Esophagus muscularis mucosa (tissue), 4 donors: ENCODE results near the gene CAPSL. TPM values are rescaled to one million over a fixed set of nuclear protein-coding genes. Genes with fewer than 3 reads are reported as not detected.

Source experiments
- DNase-seq: peaks from one replicate; pipeline ENCODE4 v3.0.0-alpha.2; 2017; ENCODE audit errors: extremely low spot score
- H3K27ac ChIP-seq, 4 donors: fragments of 200-600 bp; sonication (generic); replicated peaks in 1 of 4; 1 replicate in 3 of 4; 2 replicates in 1 of 4; pipeline ENCODE4 v1.5.1; 2016 to 2019; ENCODE audit warnings: mild to moderate bottlenecking in 1 of 4
- H3K27me3 ChIP-seq, 4 donors: fragments of 200-600 bp; sonication (generic); one replicate each; pipeline versions ENCODE4 v1.5.1 to v1.6.0; 2016 to 2019
- H3K36me3 ChIP-seq, 4 donors: fragments of 200-600 bp; sonication (generic); one replicate each; pipeline ENCODE4 v1.5.1; 2016 to 2019
- H3K4me1 ChIP-seq, 4 donors: fragments of 200-600 bp; sonication (generic); one replicate each; pipeline ENCODE4 v1.5.1; 2016 to 2019
- H3K4me3 ChIP-seq, 4 donors: fragments of 200-600 bp; sonication (generic); 1 replicate in 2 of 4; 2 replicates in 2 of 4; pipeline ENCODE4 v1.5.1; 2016 to 2019; ENCODE audit warnings: mild to moderate bottlenecking in 4 of 4, moderate library complexity in 1 of 4
- H3K9me3 ChIP-seq, 4 donors: fragments of 200-600 bp; sonication (generic); 1 replicate in 3 of 4; 2 replicates in 1 of 4; pipeline ENCODE4 v1.5.1; 2016 to 2019
- EP300 ChIP-seq: sonication (generic); formaldehyde crosslinking; IDR thresholded peaks from one replicate; pipeline ENCODE4 v1.6.1; 2017; ENCODE audit warnings: antibody characterized with exemption
- POLR2A ChIP-seq: fragments of 450-650 bp; IDR thresholded peaks from one replicate; pipeline ENCODE4 v1.6.1; 2017; ENCODE audit warnings: antibody characterized with exemption, moderate library complexity, mild to moderate bottlenecking, low read depth
- POLR2AphosphoS5 ChIP-seq, 2 donors: sonication (generic); formaldehyde crosslinking; IDR thresholded peaks; one replicate each; pipeline ENCODE4 v1.6.1; 2017; ENCODE audit warnings: antibody characterized with exemption in 2 of 2
- WGBS: methylation state at CpG from one replicate; pipeline ENCODE4 v1.1.5; 2018; 5-methylcytosine and 5-hydroxymethylcytosine counted together
- intact Hi-C: fragments of 100-400 bp; cut with DNase I; formaldehyde crosslinking; loops from one replicate; pipeline ENCODE4 v1.15.1; 2023
- total RNA-seq, 4 donors: library from RNA; depleted of rRNA; stranded (reverse); fragments of >200 nt; gene quantifications; one replicate each; pipeline versions ENCODE4 v1.1.0 to v1.2.1, GENCODE V29; 2016
- TF ChIP-seq, protein P1 (sequence below), 3 experiments: fragments of 200-600 bp in 2 of 3; fragments of 450-650 bp in 1 of 3; sonication (generic) in 2 of 3; IDR thresholded peaks; one replicate each; pipeline ENCODE4 v1.5.1; 2017 to 2019; ENCODE audit warnings: antibody characterized with exemption in 3 of 3, mild to moderate bottlenecking in 2 of 3, moderate library complexity in 1 of 3

The CAPSL gene
- total RNA-seq, 4 donors from 2014 or later: not detected

GRCh38 chr5:35924950-35925722 is 13.3 kb downstream of the CAPSL start:
- Histone ChIP-seq H3K9me3 (no peaks in the 10 kb centered on the region), H3K36me3 (no peaks in the 10 kb centered on the region), H3K27me3 (peaks cover 0 to 55% (median 2%) of the 10 kb centered on the region in 4 donors), H3K27ac (no peak overlapping the region), H3K4me3 (peak overlapping the region in 1 of 4 donors; percentile 24), H3K4me1 (peaks cover 4 to 11% (median 8%) of the 10 kb centered on the region in 4 donors)
- intact Hi-C loops: loop anchor here (10.0 kb wide), 1 partner anchor 830 kb away; no protein-coding TSS in a partner anchor
- no peak for TF ChIP-seq POLR2A
- TF ChIP-seq, protein P1, sequence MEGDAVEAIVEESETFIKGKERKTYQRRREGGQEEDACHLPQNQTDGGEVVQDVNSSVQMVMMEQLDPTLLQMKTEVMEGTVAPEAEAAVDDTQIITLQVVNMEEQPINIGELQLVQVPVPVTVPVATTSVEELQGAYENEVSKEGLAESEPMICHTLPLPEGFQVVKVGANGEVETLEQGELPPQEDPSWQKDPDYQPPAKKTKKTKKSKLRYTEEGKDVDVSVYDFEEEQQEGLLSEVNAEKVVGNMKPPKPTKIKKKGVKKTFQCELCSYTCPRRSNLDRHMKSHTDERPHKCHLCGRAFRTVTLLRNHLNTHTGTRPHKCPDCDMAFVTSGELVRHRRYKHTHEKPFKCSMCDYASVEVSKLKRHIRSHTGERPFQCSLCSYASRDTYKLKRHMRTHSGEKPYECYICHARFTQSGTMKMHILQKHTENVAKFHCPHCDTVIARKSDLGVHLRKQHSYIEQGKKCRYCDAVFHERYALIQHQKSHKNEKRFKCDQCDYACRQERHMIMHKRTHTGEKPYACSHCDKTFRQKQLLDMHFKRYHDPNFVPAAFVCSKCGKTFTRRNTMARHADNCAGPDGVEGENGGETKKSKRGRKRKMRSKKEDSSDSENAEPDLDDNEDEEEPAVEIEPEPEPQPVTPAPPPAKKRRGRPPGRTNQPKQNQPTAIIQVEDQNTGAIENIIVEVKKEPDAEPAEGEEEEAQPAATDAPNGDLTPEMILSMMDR (IDR thresholded peaks at IDR 0.05): peak; percentile 38 to 55 (median 46)
- no peak for DNase-seq
- 39% methylated on average over 8 of the region's 21 CpGs for WGBS

GRCh38 chr5:35924122-35924949 is 14.1 kb downstream of the CAPSL start:
- H3K4me3 ChIP-seq: peak overlapping the region in 1 of 4 donors; percentile 24
- peaks cover 0 to 55% (median 2%) of the 10 kb centered on the region in 4 donors for H3K27me3 ChIP-seq
- H3K36me3 ChIP-seq: no peaks in the 10 kb centered on the region
- intact Hi-C loops: loop anchor here (10.0 kb wide), 1 partner anchor 830 kb away; no protein-coding TSS in a partner anchor
- DNase-seq: no peak
- no peak overlapping the region for H3K27ac ChIP-seq
- 51% methylated on average over 10 of the region's 10 CpGs for WGBS
- H3K9me3 ChIP-seq: no peaks in the 10 kb centered on the region
- TF ChIP-seq, protein P1 (IDR thresholded peaks at IDR 0.05): no peak
- TF ChIP-seq POLR2AphosphoS5 (IDR thresholded peaks at IDR 0.05) (no peak), POLR2A (no peak)
- peaks cover 4 to 11% (median 8%) of the 10 kb centered on the region in 4 donors for H3K4me1 ChIP-seq

GRCh38 chr5:35922468-35922867 is 16.0 kb downstream of the CAPSL start:
- Histone ChIP-seq H3K27ac (no peak overlapping the region), H3K36me3 (no peaks in the 10 kb centered on the region), H3K4me1 (peaks cover 4 to 11% (median 8%) of the 10 kb centered on the region in 4 donors), H3K4me3 (no peak overlapping the region), H3K9me3 (no peaks in the 10 kb centered on the region), H3K27me3 (peaks cover 0 to 55% (median 2%) of the 10 kb centered on the region in 4 donors)
- DNase-seq: no peak
- 87% methylated on average over 7 of the region's 7 CpGs for WGBS
- intact Hi-C loops: loop anchor here (10.0 kb wide), 1 partner anchor 828 kb away; no protein-coding TSS in a partner anchor
- TF ChIP-seq EP300 (no peak), POLR2AphosphoS5 (IDR thresholded peaks at IDR 0.05) (no peak), POLR2A (no peak)
- TF ChIP-seq, protein P1 (IDR thresholded peaks at IDR 0.05): no peak

- Histone ChIP-seq H3K27me3 (peaks cover 0 to 51% (median 2%) of the 10 kb centered on the region in 4 donors), H3K4me1 (peaks cover 4 to 11% (median 8%) of the 10 kb centered on the region in 4 donors), H3K4me3 (no peak overlapping the region), H3K9me3 (no peaks in the 10 kb centered on the region), H3K27ac (no peak overlapping the region), H3K36me3 (no peaks in the 10 kb centered on the region)
- no peak for DNase-seq
- intact Hi-C loops: loop anchor here (10.0 kb wide), 1 partner anchor 827 kb away; no protein-coding TSS in a partner anchor
- 63% methylated on average over 5 of the region's 5 CpGs for WGBS
- TF ChIP-seq EP300 (no peak), POLR2A (no peak), POLR2AphosphoS5 (IDR thresholded peaks at IDR 0.05) (no peak)
- TF ChIP-seq, protein P1 (IDR thresholded peaks at IDR 0.05): no peak
Measured at GRCh38 chr5:35921930-35922329, 16.5 kb downstream of the CAPSL start.
